Lung (tissue), 16 donors: Measurements from ENCODE around the gene SLC7A5. TPM values are rescaled to one million over a fixed set of nuclear protein-coding genes. Genes with fewer than 3 reads are reported as not detected.
"Not testable (repeated sequence)": the region's sequence is repeated elsewhere in the genome, so short reads cannot be mapped to it uniquely, and the experiment has no call there.

ENCODE experiments used
- ATAC-seq: fragments of 200-7000 bp; cut with Tn5 transposase; one replicate; pipeline ENCODE4 v1.9.1; 2020; ENCODE audit warnings: moderate number of reproducible peaks; ENCODE audit not compliant: insufficient read depth, low FRiP score
- DNase-seq, 3 donors: peaks; one replicate each; pipeline ENCODE4 v3.0.0-alpha.2; 2013 to 2017
- H3K27ac ChIP-seq, 2 donors: one replicate each; pipeline ENCODE4 v1.5.1; 2013; ENCODE audit warnings: mild to moderate bottlenecking in 2 of 2, moderate library complexity in 2 of 2, control low read depth in 1 of 2, inconsistent platforms in 1 of 2, low read depth in 1 of 2, low read length in 1 of 2
- H3K27me3 ChIP-seq, 3 donors: one replicate each; pipeline ENCODE4 v1.5.1; 2013; ENCODE audit warnings: low read length in 2 of 3; ENCODE audit not compliant: control insufficient read depth in 3 of 3, insufficient read depth in 3 of 3
- H3K36me3 ChIP-seq, 4 donors: one replicate each; pipeline ENCODE4 v1.5.1; 2013; ENCODE audit warnings: low read length in 4 of 4, mild to moderate bottlenecking in 1 of 4, moderate library complexity in 1 of 4; ENCODE audit not compliant: control insufficient read depth in 4 of 4, insufficient read depth in 4 of 4
- H3K4me1 ChIP-seq, 5 donors: one replicate each; pipeline ENCODE4 v1.5.1; 2013; ENCODE audit warnings: low read length in 5 of 5, mild to moderate bottlenecking in 2 of 5, moderate library complexity in 1 of 5; ENCODE audit not compliant: control insufficient read depth in 5 of 5, insufficient read depth in 5 of 5
- H3K4me3 ChIP-seq: one replicate; pipeline ENCODE4 v1.5.1; 2013; ENCODE audit warnings: mild to moderate bottlenecking, control low read depth, moderate library complexity
- H3K9ac ChIP-seq, 2 donors: one replicate each; pipeline ENCODE4 v1.5.1; 2013; ENCODE audit warnings: low read length in 2 of 2, control low read depth in 1 of 2; ENCODE audit not compliant: insufficient read depth in 1 of 2
- H3K9me3 ChIP-seq, 4 donors: one replicate each; pipeline ENCODE4 v1.5.1; 2013; ENCODE audit warnings: low read length in 3 of 4, mild to moderate bottlenecking in 1 of 4, moderate library complexity in 1 of 4; ENCODE audit not compliant: control insufficient read depth in 4 of 4, insufficient read depth in 3 of 4
- CTCF ChIP-seq: IDR thresholded peaks from 2 replicates; pipeline ENCODE4 v1.5.1; 2012; ENCODE audit warnings: mild to moderate bottlenecking; ENCODE audit errors: control extremely low read depth, extremely low read depth
- WGBS, 2 donors: extraction: QIAGEN DNeasy Blood & Tissue Kit; methylation state at CpG; one replicate each; pipeline ENCODE4 v1.1.7; 2013; 5-methylcytosine and 5-hydroxymethylcytosine counted together
- long read RNA-seq, 5 donors: transcript quantifications; one replicate each; lab custom pipeline, GENCODE V29; 2026
- polyA plus RNA-seq, 2 donors: library from polyadenylated mRNA; stranded (reverse); fragments of 200-250 nt; gene quantifications; one replicate each; pipeline ENCODE4 v1.2.1, GENCODE V29; 2013
- total RNA-seq, 2 donors: library from RNA; depleted of rRNA in 1 of 2; stranded (reverse); fragments of >200 nt in 1 of 2; gene quantifications; one replicate each; pipeline ENCODE4 v1.2.1, GENCODE V29; 2014 to 2021
- donor health status: control.
- donor health status: control.
- donor health status: Bipolar disorder and iron deficiency.
- donor health status: healthy.
- donor health status: DM: yes; HTN: yes; CAD: no.

Gene SLC7A5
- 10 to 100 TPM in 1 of 2 donors, 1 to 10 TPM in 1; 4.0 to 36.1 TPM for total RNA-seq
- polyA plus RNA-seq: 10 to 100 TPM; 11.7 to 27.9 TPM
- long read RNA-seq, donor 1, full-length matches to known transcripts: 6 of 6 reads
- long read RNA-seq, donor 1, partial matches to known transcripts: 0 of 6 reads
- long read RNA-seq, donor 1, other reads (novel, unspliced or antisense): 0 of 6 reads
- long read RNA-seq, donor 2, full-length matches to known transcripts: 1 of 1 reads
- long read RNA-seq, donor 2, partial matches to known transcripts: 0 of 1 reads
- long read RNA-seq, donor 2, other reads (novel, unspliced or antisense): 0 of 1 reads
- long read RNA-seq, donor 3, full-length matches to known transcripts: 1 of 1 reads
- long read RNA-seq, donor 3, partial matches to known transcripts: 0 of 1 reads
- long read RNA-seq, donor 3, other reads (novel, unspliced or antisense): 0 of 1 reads
- long read RNA-seq, donor 4, full-length matches to known transcripts: 2 of 2 reads
- long read RNA-seq, donor 4, partial matches to known transcripts: 0 of 2 reads
- long read RNA-seq, donor 4, other reads (novel, unspliced or antisense): 0 of 2 reads
- long read RNA-seq, donor 5, full-length matches to known transcripts: 2 of 2 reads
- long read RNA-seq, donor 5, partial matches to known transcripts: 0 of 2 reads
- long read RNA-seq, donor 5, other reads (novel, unspliced or antisense): 0 of 2 reads

- H3K9me3 ChIP-seq, H3K27me3 ChIP-seq, H3K9ac ChIP-seq, H3K36me3 ChIP-seq: not testable (repeated sequence)
- Histone ChIP-seq H3K4me1 (peaks cover 0 to 14% (median 5%) of the 10 kb centered on the region in 5 donors), H3K27ac (peak within 1 kb of the TSS in 1 of 2 donors; percentile 13), H3K4me3 (peak within 1 kb of the TSS; percentile 11)
- DNase-seq (peak; percentile 60 to 81 (median 70)), ATAC-seq (peak; percentile 70)
- 2 to 5% methylated on average over 83 to 109 of the region's 109 CpGs for WGBS, 2 donors
These were observed at the start of gene SLC7A5 for GRCh38 chr16:87869061-87869878. Gene SLC7A5 (minus strand): TSS chr16:87869507. CDS start chr16:87869422, 85 bp downstream.

- TF ChIP-seq CTCF: no peak
- DNase-seq (no peak), ATAC-seq (no peak)
- Histone ChIP-seq H3K9ac (no peak overlapping the region), H3K4me3 (no peak overlapping the region), H3K36me3 (no peaks in the 10 kb centered on the region), H3K4me1 (no peaks in the 10 kb centered on the region), H3K9me3 (no peaks in the 10 kb centered on the region), H3K27me3 (no peaks in the 10 kb centered on the region), H3K27ac (no peak overlapping the region)
- 80 to 85% methylated on average over 13 of the region's 13 CpGs for WGBS, 2 donors
These were observed 49.0 kb upstream of the SLC7A5 start for GRCh38 chr16:87918338-87918737.

- TF ChIP-seq CTCF: no peak
- no peaks in the 10 kb centered on the region for H3K27me3 ChIP-seq
- no peaks in the 10 kb centered on the region for H3K4me1 ChIP-seq
- H3K36me3 ChIP-seq: no peaks in the 10 kb centered on the region
- H3K27ac ChIP-seq: no peak overlapping the region
- DNase-seq: no peak
- H3K9ac ChIP-seq: no peak overlapping the region
- no peak overlapping the region for H3K4me3 ChIP-seq
- WGBS, 2 donors: 87 to 96% methylated on average over 9 of the region's 9 CpGs
- no peaks in the 10 kb centered on the region for H3K9me3 ChIP-seq
- no peak for ATAC-seq
These were observed 48.2 kb upstream of the SLC7A5 start for GRCh38 chr16:87917503-87917902.
